ENCODE results near the gene RBM22.

DNA sequence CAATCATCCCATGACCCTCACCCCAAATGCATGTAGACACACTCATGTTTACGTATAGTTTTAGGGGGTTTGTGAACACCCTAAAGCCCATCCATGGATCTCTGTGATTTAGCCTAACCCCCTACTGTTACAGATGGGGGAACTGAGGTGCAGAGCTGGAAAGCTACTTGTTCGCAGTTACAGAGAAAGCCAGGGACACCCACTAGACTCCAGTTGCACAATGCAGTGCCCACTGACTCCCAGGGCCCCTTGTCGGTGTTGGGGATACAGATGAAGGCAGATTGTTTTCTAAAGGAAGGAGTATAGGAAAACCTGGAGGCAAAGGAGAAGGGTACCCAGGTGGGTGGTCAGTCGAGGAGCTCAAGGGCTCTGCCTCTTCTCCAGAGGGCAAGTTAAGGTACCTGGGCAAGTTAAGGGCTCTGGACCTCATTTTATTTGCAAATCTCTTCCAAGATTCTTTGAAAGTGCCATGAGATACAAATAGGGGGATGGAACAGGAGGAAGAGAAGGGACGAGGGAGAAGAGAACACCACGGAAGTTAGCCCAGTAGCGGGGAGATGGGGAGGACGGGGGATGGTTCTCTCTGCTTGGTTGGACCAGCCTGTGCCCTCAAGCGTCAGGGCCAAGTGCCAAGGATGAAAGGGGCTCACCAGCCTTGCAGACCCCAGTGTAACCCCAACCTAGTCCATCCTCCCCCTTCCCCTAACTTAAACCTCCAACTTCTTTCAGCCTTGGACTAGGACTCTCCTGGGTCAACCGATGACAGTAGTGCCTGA is 38.9 kb downstream of the RBM22 start:
- TF ChIP-seq ELF4 (IDR thresholded peaks at IDR 0.05) (no peak), BHLHE40 (IDR thresholded peaks at IDR 0.05; ENCODE audit: borderline replicate concordance) (no peak), SUZ12 (IDR thresholded peaks at IDR 0.05) (no peak), NFRKB (IDR thresholded peaks at IDR 0.05) (no peak), HDGF (IDR thresholded peaks at IDR 0.05; ENCODE audit: borderline replicate concordance) (no peak), FOXK2 (IDR thresholded peaks at IDR 0.05) (no peak), SP1 (IDR thresholded peaks at IDR 0.05) (no peak), PKNOX1 (IDR thresholded peaks at IDR 0.05) (no peak), FOXM1 (IDR thresholded peaks at IDR 0.05; ENCODE audit: borderline replicate concordance) (no peak)

All from HEK293T (cell line).